HCT116 (cell line): Measurements from ENCODE around the gene COX8A. TPM values are rescaled to one million over a fixed set of nuclear protein-coding genes. Genes with fewer than 3 reads are reported as not detected.

Source experiments
- ATAC-seq: fragments of 200-7000 bp; cut with Tn5 transposase; 2 replicates; pipeline ENCODE4 v1.9.1; 2020; ENCODE audit warnings: mild to moderate bottlenecking, moderate library complexity
- BruUV-seq: library from RNA; stranded (reverse); fragments of 400-500 nt; replicated peaks from 2 replicates; lab custom pipeline; 2021; lab: Mats Ljungman, UMichigan
- CTCF ChIA-PET: fragments of 300-600 bp; sonication (Branson Sonifier 250); formaldehyde crosslinking; loops from one replicate; lab custom pipeline; 2021; ENCODE audit warnings: antibody characterized with exemption; lab: Charles Lee
- POLR2A ChIA-PET: fragments of 300-600, 350-600 bp; sonication (Branson Sonifier 250); formaldehyde crosslinking; loops from one replicate; lab custom pipeline; 2021; ENCODE audit warnings: antibody characterized with exemption; lab: Charles Lee
- RAD21 ChIA-PET, 2 experiments: fragments of 300-600 bp; sonication (Branson Sonifier 250); formaldehyde crosslinking; loops; one replicate each; lab custom pipeline; 2023; ENCODE audit warnings: low total read pairs in 2 of 2; ENCODE audit not compliant: uncharacterized antibody in 2 of 2, unreplicated experiment in 2 of 2, low non-redundant PET in 1 of 2; lab: Charles Lee
- DNase-seq: peaks from one replicate; pipeline ENCODE4 v3.0.0-alpha.2; 2010; ENCODE audit warnings: low read depth, low spot score
- H2AFZ ChIP-seq: fragments of 200-600 bp; shearing (Covaris generic), sonication (generic); 2 replicates; pipeline ENCODE4 v1.6.1; 2017; ENCODE audit warnings: low read depth, mixed run types, mixed read lengths, antibody characterized with exemption, low read length; ENCODE audit not compliant: poor library complexity, severe bottlenecking
- H3K27ac ChIP-seq: 2 replicates; pipeline ENCODE4 v1.5.1; 2012; ENCODE audit warnings: low read depth, low read length
- H3K27me3 ChIP-seq: fragments of 200-600 bp; sonication (generic); 2 replicates; pipeline ENCODE4 v1.6.1; 2016; ENCODE audit warnings: mixed run types, low read length, mixed read lengths; ENCODE audit not compliant: insufficient read depth
- H3K36me3 ChIP-seq, 2 experiments: fragments of 200-500 bp in 1 of 2; fragments of 200-600 bp in 1 of 2; sonication (Bioruptor generic) in 1 of 2; sonication (generic) in 1 of 2; 2 replicates each; pipeline versions ENCODE4 v1.5.1 to v1.6.1; 2014 to 2016; ENCODE audit warnings: low read length in 2 of 2, inconsistent platforms in 1 of 2, mixed read lengths in 1 of 2, mixed run types in 1 of 2; ENCODE audit not compliant: insufficient read depth in 2 of 2, control insufficient read depth in 1 of 2
- H3K4me1 ChIP-seq, 2 experiments: fragments of 200-600 bp in 1 of 2; sonication (generic) in 1 of 2; 2 replicates each; pipeline versions ENCODE4 v1.5.1 to v1.6.1; 2012 to 2017; ENCODE audit warnings: low read length in 2 of 2, inconsistent platforms in 1 of 2, mild to moderate bottlenecking in 1 of 2, mixed read lengths in 1 of 2, mixed run types in 1 of 2, moderate library complexity in 1 of 2; ENCODE audit not compliant: insufficient read depth in 2 of 2, control insufficient read depth in 1 of 2
- H3K4me2 ChIP-seq: fragments of 200-600 bp; sonication (generic); 2 replicates; pipeline ENCODE4 v1.6.1; 2017; ENCODE audit warnings: mixed run types, low read length, mixed read lengths
- H3K4me3 ChIP-seq, 2 experiments: fragments of 200-600 bp in 1 of 2; sonication (generic) in 1 of 2; replicated peaks in 1 of 2; 2 replicates each; pipeline ENCODE4 v1.5.1; 2011 to 2016; ENCODE audit warnings: low read length in 2 of 2, control low read depth in 1 of 2, low read depth in 1 of 2, mild to moderate bottlenecking in 1 of 2, mixed read lengths in 1 of 2, mixed run types in 1 of 2
- H3K79me2 ChIP-seq: fragments of 200-600 bp; sonication (generic); 2 replicates; pipeline ENCODE4 v1.6.1; 2017; ENCODE audit warnings: mild to moderate bottlenecking, mixed run types, low read length, moderate library complexity, mixed read lengths; ENCODE audit not compliant: insufficient read depth
- H3K9ac ChIP-seq: fragments of 200-600 bp; sonication (generic); 2 replicates; pipeline ENCODE4 v1.6.1; 2016; ENCODE audit warnings: low read length, mixed read lengths
- H3K9me2 ChIP-seq: fragments of 200-600 bp; sonication (generic), shearing (Covaris generic); 2 replicates; pipeline ENCODE4 v1.6.1; 2017; ENCODE audit warnings: mixed run types, mild to moderate bottlenecking, moderate library complexity; ENCODE audit not compliant: insufficient read depth
- H3K9me3 ChIP-seq, 2 experiments: fragments of 200-500 bp in 1 of 2; fragments of 200-600 bp in 1 of 2; sonication (Bioruptor generic) in 1 of 2; sonication (generic) in 1 of 2; 2 replicates each; pipeline ENCODE4 v1.6.1; 2014 to 2017; ENCODE audit warnings: low read length in 2 of 2, mixed read lengths in 2 of 2, inconsistent platforms in 1 of 2, low read depth in 1 of 2, mild to moderate bottlenecking in 1 of 2, mixed run types in 1 of 2, moderate library complexity in 1 of 2; ENCODE audit not compliant: control insufficient read depth in 1 of 2, insufficient read depth in 1 of 2
- H4K20me1 ChIP-seq: fragments of 200-600 bp; sonication (generic), shearing (Covaris generic); 2 replicates; pipeline ENCODE4 v1.6.1; 2017; ENCODE audit warnings: mixed run types, mild to moderate bottlenecking, moderate library complexity; ENCODE audit not compliant: insufficient read depth
- EZH2 ChIP-seq: fragments of 200-600 bp; sonication (generic); IDR thresholded peaks from 2 replicates; pipeline ENCODE4 v1.6.1; 2017; ENCODE audit warnings: antibody characterized with exemption, mixed run types
- EZH2phosphoT487 ChIP-seq: fragments of 200-600 bp; IDR thresholded peaks from 2 replicates; pipeline ENCODE4 v1.6.1; 2018; ENCODE audit warnings: antibody characterized with exemption, borderline replicate concordance
- FOSL1 ChIP-seq: IDR thresholded peaks from 2 replicates; pipeline ENCODE4 v1.6.1; 2012; ENCODE audit warnings: low read depth
- POLR2A ChIP-seq: IDR thresholded peaks from 2 replicates; pipeline ENCODE4 v1.7.0; 2011; ENCODE audit warnings: borderline replicate concordance; ENCODE audit not compliant: insufficient read depth, insufficient read length; ENCODE audit errors: extremely low read depth
- SIN3A ChIP-seq: IDR thresholded peaks from 2 replicates; pipeline ENCODE4 v1.6.1; 2012; ENCODE audit warnings: low read depth
- SP1 ChIP-seq: IDR thresholded peaks from 2 replicates; pipeline ENCODE4 v1.6.1; 2012; ENCODE audit warnings: low read depth
- TCF7L2 ChIP-seq: IDR thresholded peaks from 2 replicates; pipeline ENCODE4 v1.7.0; 2011; ENCODE audit warnings: borderline replicate concordance, inconsistent platforms; ENCODE audit not compliant: insufficient read depth, insufficient read length; ENCODE audit errors: extremely low read depth
- ZFX ChIP-seq: fragments of 450-650 bp; IDR thresholded peaks from 2 replicates; pipeline ENCODE4 v1.6.1; 2017
- intact Hi-C: fragments of 100-400 bp; cut with micrococcal nuclease; formaldehyde crosslinking; loops from 2 replicates; pipeline ENCODE4 v1.10.0; 2022
- total RNA-seq: library from RNA; stranded (reverse); gene quantifications from one replicate; pipeline ENCODE4 v1.2.1, GENCODE V29; 2021; ENCODE audit not compliant: unreplicated experiment
- TF ChIP-seq, protein P1 (sequence below): IDR thresholded peaks from 2 replicates; pipeline ENCODE4 v1.6.1; 2012; ENCODE audit warnings: low read depth
- TF ChIP-seq, protein P2 (sequence below), 3 experiments: fragments of 200-600 bp in 1 of 3; sonication (generic) in 1 of 3; IDR thresholded peaks in 2 of 3; conservative IDR thresholded peaks in 1 of 3; 2 replicates each; pipeline ENCODE4 v1.5.1; 2012 to 2017; ENCODE audit warnings: low read depth in 2 of 3, low read length in 2 of 3, antibody characterized with exemption in 1 of 3, borderline replicate concordance in 1 of 3, control low read depth in 1 of 3, mild to moderate bottlenecking in 1 of 3, mixed read lengths in 1 of 3, mixed run types in 1 of 3, moderate library complexity in 1 of 3; ENCODE audit not compliant: insufficient read depth in 1 of 3
- TF ChIP-seq, protein P3 (sequence below): IDR thresholded peaks from 2 replicates; pipeline ENCODE4 v1.6.1; 2011; ENCODE audit warnings: mild to moderate bottlenecking, low read length, moderate library complexity; ENCODE audit not compliant: insufficient replicate concordance; ENCODE audit errors: extremely low read depth

Gene COX8A
- total RNA-seq, 1 experiment from 2014 or later, result 536 TPM

DNA sequence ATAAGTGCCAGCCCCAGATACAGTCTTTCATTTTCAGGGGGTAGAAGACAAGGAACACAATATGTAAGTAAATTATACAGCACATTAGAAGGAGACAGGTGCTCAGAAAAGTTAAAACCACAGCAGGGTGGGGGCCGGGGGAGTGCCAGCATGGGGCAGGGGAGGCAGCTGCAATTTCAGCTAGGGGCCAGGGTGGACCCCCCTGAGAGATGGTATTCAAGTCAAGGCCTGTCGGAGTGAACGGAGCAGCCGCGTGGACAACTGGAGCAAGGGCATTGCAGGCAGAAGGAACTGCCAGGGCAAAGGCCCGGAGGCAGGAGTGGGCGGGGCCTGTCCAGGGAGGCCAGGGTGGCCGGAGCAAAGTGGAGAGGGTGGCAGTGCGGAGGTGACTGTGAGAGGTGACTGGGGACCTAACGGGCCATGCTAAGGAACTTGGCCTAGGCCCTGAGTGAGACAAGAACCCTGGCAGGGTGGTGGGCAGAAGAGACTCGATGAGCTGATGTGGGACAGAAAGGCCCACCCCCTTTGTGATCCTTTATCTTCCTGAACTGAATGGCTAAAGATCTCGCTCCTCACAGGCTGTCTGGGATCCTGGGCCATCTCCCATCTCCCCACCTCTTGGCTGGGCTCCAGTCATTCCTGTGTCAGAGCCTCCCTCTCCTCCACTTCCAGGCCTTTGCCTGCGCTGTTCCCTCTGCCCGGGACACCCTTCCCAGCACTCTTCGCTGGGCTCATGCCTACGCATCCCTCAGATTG is 38.9 kb downstream of the COX8A start:
- ChIA-PET RAD21 (no interaction called here), POLR2A (no interaction called here), CTCF (no interaction called here)
- H3K27ac ChIP-seq, result no peak overlapping the region
- BruUV-seq, result no TSS peak
- peaks cover 2% of the 10 kb centered on the region in 2 experiments; a peak in 2 of 4 replicates for H3K4me1 ChIP-seq
- H3K36me3 ChIP-seq, result no peaks in the 10 kb centered on the region; a peak in 1 of 4 replicates
- H3K27me3 ChIP-seq, result no peaks in the 10 kb centered on the region
- DNase-seq (no peak), ATAC-seq (no peak; the same call in 1 of the 2 replicates)
- no peak overlapping the region for H2AFZ ChIP-seq
- H3K4me3 ChIP-seq, result no peak overlapping the region
- no peak overlapping the region for H3K4me2 ChIP-seq
- intact Hi-C loops, result no loop called here
- peaks cover 0 to 9% of the 10 kb centered on the region in 2 experiments; a peak in 1 of 4 replicates for H3K9me3 ChIP-seq
- H3K9ac ChIP-seq, result no peak overlapping the region
- no peaks in the 10 kb centered on the region for H3K9me2 ChIP-seq
- H3K79me2 ChIP-seq, result no peaks in the 10 kb centered on the region
- TF ChIP-seq POLR2A, result no peak
- H4K20me1 ChIP-seq, result no peaks in the 10 kb centered on the region

DNA sequence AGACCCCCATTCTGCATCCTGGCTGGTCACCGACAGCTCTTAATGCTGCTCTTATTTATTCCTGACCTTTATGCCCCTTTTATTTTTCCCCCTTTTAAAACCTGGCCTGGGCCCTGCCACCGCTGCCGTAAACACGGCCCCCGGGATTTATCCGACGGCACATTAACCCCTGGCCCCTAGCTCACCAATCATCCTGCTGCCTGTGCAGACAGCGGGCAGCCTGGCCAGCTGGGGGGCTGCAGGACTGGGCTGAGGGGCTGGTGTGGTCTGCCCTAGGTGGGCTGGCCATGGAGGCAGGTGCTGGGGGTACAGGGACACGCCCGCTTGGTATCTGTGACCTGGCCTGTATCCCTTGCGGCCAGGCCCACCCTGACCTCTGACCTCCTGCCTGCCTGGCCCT is 39.9 kb downstream of the COX8A start:
- no peaks in the 10 kb centered on the region for H3K79me2 ChIP-seq
- intact Hi-C loops, result no loop called here
- no peaks in the 10 kb centered on the region for H3K4me1 ChIP-seq
- no peaks in the 10 kb centered on the region; a peak in 1 of 4 replicates for H3K36me3 ChIP-seq
- no peaks in the 10 kb centered on the region for H4K20me1 ChIP-seq
- BruUV-seq, result no TSS peak
- no peak overlapping the region for H3K27ac ChIP-seq
- H3K9me2 ChIP-seq, result no peaks in the 10 kb centered on the region
- no peaks in the 10 kb centered on the region for H3K27me3 ChIP-seq
- H3K9me3 ChIP-seq, result peaks cover 0 to 9% of the 10 kb centered on the region in 2 experiments; a peak in 1 of 4 replicates
- ATAC-seq (no peak), DNase-seq (no peak)
- H3K4me3 ChIP-seq, result no peak overlapping the region
- ChIA-PET RAD21 (no interaction called here), CTCF (no interaction called here), POLR2A (no interaction called here)
- no peak overlapping the region for H3K4me2 ChIP-seq
- no peak overlapping the region for H2AFZ ChIP-seq
- H3K9ac ChIP-seq, result no peak overlapping the region
- TF ChIP-seq, protein P1, sequence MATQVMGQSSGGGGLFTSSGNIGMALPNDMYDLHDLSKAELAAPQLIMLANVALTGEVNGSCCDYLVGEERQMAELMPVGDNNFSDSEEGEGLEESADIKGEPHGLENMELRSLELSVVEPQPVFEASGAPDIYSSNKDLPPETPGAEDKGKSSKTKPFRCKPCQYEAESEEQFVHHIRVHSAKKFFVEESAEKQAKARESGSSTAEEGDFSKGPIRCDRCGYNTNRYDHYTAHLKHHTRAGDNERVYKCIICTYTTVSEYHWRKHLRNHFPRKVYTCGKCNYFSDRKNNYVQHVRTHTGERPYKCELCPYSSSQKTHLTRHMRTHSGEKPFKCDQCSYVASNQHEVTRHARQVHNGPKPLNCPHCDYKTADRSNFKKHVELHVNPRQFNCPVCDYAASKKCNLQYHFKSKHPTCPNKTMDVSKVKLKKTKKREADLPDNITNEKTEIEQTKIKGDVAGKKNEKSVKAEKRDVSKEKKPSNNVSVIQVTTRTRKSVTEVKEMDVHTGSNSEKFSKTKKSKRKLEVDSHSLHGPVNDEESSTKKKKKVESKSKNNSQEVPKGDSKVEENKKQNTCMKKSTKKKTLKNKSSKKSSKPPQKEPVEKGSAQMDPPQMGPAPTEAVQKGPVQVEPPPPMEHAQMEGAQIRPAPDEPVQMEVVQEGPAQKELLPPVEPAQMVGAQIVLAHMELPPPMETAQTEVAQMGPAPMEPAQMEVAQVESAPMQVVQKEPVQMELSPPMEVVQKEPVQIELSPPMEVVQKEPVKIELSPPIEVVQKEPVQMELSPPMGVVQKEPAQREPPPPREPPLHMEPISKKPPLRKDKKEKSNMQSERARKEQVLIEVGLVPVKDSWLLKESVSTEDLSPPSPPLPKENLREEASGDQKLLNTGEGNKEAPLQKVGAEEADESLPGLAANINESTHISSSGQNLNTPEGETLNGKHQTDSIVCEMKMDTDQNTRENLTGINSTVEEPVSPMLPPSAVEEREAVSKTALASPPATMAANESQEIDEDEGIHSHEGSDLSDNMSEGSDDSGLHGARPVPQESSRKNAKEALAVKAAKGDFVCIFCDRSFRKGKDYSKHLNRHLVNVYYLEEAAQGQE, result no peak
- TF ChIP-seq TCF7L2 (no peak), SIN3A (no peak), ZFX (no peak), FOSL1 (no peak), EZH2 (no peak), EZH2phosphoT487 (no peak), SP1 (no peak)
- TF ChIP-seq, protein P2, sequence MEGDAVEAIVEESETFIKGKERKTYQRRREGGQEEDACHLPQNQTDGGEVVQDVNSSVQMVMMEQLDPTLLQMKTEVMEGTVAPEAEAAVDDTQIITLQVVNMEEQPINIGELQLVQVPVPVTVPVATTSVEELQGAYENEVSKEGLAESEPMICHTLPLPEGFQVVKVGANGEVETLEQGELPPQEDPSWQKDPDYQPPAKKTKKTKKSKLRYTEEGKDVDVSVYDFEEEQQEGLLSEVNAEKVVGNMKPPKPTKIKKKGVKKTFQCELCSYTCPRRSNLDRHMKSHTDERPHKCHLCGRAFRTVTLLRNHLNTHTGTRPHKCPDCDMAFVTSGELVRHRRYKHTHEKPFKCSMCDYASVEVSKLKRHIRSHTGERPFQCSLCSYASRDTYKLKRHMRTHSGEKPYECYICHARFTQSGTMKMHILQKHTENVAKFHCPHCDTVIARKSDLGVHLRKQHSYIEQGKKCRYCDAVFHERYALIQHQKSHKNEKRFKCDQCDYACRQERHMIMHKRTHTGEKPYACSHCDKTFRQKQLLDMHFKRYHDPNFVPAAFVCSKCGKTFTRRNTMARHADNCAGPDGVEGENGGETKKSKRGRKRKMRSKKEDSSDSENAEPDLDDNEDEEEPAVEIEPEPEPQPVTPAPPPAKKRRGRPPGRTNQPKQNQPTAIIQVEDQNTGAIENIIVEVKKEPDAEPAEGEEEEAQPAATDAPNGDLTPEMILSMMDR (IDR thresholded peaks at IDR 0.05 in 2 of 3, conservative IDR thresholded peaks at IDR 0.05 in 1 of 3; ENCODE audit: borderline replicate concordance in 1 of 3, insufficient read depth in 1 of 3, low read depth in 2 of 3, low read length in 2 of 3), result no peak
- TF ChIP-seq, protein P3, sequence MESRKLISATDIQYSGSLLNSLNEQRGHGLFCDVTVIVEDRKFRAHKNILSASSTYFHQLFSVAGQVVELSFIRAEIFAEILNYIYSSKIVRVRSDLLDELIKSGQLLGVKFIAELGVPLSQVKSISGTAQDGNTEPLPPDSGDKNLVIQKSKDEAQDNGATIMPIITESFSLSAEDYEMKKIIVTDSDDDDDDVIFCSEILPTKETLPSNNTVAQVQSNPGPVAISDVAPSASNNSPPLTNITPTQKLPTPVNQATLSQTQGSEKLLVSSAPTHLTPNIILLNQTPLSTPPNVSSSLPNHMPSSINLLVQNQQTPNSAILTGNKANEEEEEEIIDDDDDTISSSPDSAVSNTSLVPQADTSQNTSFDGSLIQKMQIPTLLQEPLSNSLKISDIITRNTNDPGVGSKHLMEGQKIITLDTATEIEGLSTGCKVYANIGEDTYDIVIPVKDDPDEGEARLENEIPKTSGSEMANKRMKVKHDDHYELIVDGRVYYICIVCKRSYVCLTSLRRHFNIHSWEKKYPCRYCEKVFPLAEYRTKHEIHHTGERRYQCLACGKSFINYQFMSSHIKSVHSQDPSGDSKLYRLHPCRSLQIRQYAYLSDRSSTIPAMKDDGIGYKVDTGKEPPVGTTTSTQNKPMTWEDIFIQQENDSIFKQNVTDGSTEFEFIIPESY, result no peak
